Fibroblast of the aortic adventitia (primary cell): ENCODE data around the gene SETD2. TPM values are rescaled to one million over a fixed set of nuclear protein-coding genes. Genes with fewer than 3 reads are reported as not detected.

Experiments used
- DNase-seq: peaks from one replicate; pipeline ENCODE4 v3.0.0-alpha.2; 2010; ENCODE audit warnings: low read depth
- H3K4me3 ChIP-seq: 2 replicates; pipeline ENCODE4 v1.5.1; 2011; ENCODE audit warnings: low read depth, mild to moderate bottlenecking, control low read depth, low read length, moderate library complexity
- total RNA-seq: library from RNA; depleted of rRNA; stranded (reverse); fragments of >200 nt; gene quantifications from 2 replicates; pipeline ENCODE4 v1.2.3, GENCODE V29; 2012; ENCODE audit warnings: low replicate concordance
- TF ChIP-seq, protein P1 (sequence below): IDR thresholded peaks from 2 replicates; pipeline ENCODE4 v1.5.1; 2011; ENCODE audit warnings: mild to moderate bottlenecking, low read length, control low read depth, inconsistent platforms; ENCODE audit not compliant: insufficient read depth

Gene SETD2
- total RNA-seq, 1 donor = 37.6 TPM

GRCh38 chr3:46988616-46989015 lies 175.3 kb downstream of the SETD2 start:
- no peak for DNase-seq
- H3K4me3 ChIP-seq = no peak overlapping the region
- TF ChIP-seq, protein P1, sequence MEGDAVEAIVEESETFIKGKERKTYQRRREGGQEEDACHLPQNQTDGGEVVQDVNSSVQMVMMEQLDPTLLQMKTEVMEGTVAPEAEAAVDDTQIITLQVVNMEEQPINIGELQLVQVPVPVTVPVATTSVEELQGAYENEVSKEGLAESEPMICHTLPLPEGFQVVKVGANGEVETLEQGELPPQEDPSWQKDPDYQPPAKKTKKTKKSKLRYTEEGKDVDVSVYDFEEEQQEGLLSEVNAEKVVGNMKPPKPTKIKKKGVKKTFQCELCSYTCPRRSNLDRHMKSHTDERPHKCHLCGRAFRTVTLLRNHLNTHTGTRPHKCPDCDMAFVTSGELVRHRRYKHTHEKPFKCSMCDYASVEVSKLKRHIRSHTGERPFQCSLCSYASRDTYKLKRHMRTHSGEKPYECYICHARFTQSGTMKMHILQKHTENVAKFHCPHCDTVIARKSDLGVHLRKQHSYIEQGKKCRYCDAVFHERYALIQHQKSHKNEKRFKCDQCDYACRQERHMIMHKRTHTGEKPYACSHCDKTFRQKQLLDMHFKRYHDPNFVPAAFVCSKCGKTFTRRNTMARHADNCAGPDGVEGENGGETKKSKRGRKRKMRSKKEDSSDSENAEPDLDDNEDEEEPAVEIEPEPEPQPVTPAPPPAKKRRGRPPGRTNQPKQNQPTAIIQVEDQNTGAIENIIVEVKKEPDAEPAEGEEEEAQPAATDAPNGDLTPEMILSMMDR = no peak

GRCh38 chr3:46987743-46988401 lies 176.0 kb downstream of the SETD2 start:
- DNase-seq = no peak

DNA sequence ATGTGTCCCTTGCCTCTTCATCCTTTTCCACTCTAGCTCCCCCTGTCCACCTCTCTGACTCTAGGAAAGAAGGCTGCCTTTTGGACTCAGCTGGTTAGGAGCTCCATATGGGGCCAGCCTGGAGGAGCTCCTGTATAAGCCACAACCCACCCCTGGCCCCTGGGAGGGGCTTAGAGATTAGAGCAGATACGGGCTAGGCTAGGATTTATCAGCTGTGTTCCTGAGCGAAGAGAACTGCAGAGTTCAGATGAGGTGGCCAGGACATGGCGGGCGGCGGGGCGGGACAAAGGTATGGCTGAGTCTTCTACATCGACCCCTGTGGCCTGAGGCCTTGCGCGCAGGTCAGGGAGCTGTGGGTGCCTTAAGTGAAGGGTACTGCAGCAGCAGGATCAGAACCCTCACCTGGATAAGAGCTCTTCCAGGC lies 176.6 kb downstream of the SETD2 start:
- DNase-seq = no peak
- no peak overlapping the region for H3K4me3 ChIP-seq
- TF ChIP-seq, protein P1 = no peak

More at GRCh38 chr3:46987743-46988401, 176.0 kb downstream of the SETD2 start:
- TF ChIP-seq, protein P1 = no peak
- H3K4me3 ChIP-seq = no peak overlapping the region

- TF ChIP-seq, protein P1 = no peak
- no peak overlapping the region for H3K4me3 ChIP-seq
- DNase-seq = no peak
These were observed 177.1 kb downstream of the SETD2 start for GRCh38 chr3:46986782-46987310.

DNA sequence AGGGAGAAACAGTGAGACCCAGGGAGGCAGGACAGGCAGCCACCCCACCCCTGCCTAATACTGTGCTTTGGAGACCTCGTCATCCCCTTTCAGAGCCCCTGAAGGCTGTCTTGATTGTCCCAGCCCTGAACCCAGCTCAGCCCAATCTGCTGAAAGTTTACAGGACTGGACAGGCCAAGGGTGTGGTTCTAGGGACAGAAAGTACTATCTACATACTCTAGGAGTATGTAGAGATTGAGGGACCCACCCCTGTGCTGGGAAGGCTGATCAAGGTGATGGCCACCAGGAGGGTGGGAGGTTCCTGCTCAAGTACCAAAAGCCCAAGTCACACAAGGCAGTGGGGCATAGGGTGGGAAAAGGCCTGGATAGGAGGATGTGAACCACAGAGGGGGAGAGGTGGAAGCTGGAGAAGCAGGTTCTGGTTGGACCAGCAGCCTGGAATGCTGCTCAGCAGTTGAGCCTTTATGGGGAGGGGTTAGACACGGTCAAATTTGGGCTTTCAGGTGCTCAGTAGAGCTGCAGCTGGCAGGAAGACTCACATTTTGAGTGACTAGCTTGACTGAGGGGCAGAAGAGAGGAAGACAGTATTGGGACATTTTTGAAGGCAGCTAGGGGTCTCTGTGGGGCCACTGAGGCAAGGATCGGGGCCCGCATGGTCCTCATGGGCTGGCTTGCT lies 177.7 kb downstream of the SETD2 start:
- H3K4me3 ChIP-seq = no peak overlapping the region
- TF ChIP-seq, protein P1 = no peak
- DNase-seq = no peak

DNA sequence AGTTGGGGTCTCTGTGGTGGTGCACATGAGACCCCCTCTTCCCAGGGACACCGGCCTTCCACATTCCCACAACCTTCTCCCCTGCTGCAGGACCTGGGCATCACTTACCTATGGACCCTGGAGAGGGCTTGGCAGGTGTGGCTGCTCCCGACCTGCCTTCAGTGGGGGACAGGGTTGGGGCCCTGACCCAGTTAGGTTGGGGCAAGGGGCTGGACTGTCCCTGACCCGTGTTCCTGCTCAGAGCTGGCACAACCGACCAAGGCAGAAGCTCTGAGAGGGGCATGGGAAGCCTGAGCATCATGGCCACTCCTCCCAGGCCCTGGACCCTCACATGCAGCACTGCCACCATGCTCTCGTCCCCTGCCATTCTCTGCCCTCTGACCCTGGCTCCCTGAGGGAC lies 178.3 kb downstream of the SETD2 start:
- TF ChIP-seq, protein P1 = no peak

More for the DNA sequence above, 178.3 kb downstream of the SETD2 start:
- H3K4me3 ChIP-seq = no peak overlapping the region
- DNase-seq = no peak
